GM06990 (cell line): Measurements from ENCODE around the gene STOM.

Experiments
- DNase-seq: peaks from one replicate; pipeline ENCODE4 v3.0.0-alpha.2; 2011; ENCODE audit not compliant: insufficient read length; ENCODE audit errors: extremely low read depth
- H3K27me3 ChIP-seq: replicated peaks from 2 replicates; pipeline ENCODE4 v1.6.0; 2011; ENCODE audit warnings: low read length; ENCODE audit not compliant: control insufficient read depth, insufficient read depth
- H3K36me3 ChIP-seq: 2 replicates; pipeline ENCODE4 v1.5.1; 2011; ENCODE audit warnings: low read length; ENCODE audit not compliant: control insufficient read depth, insufficient read depth
- H3K4me3 ChIP-seq: replicated peaks from 2 replicates; pipeline ENCODE4 v1.5.1; 2011; ENCODE audit warnings: low read depth, mild to moderate bottlenecking, control low read depth, low read length
- TF ChIP-seq, protein P1 (sequence below): IDR thresholded peaks from 2 replicates; pipeline ENCODE4 v1.5.1; 2011; ENCODE audit warnings: low read length, control low read depth, mild to moderate bottlenecking, inconsistent platforms; ENCODE audit not compliant: insufficient read depth, poor library complexity, severe bottlenecking

The STOM gene

DNA sequence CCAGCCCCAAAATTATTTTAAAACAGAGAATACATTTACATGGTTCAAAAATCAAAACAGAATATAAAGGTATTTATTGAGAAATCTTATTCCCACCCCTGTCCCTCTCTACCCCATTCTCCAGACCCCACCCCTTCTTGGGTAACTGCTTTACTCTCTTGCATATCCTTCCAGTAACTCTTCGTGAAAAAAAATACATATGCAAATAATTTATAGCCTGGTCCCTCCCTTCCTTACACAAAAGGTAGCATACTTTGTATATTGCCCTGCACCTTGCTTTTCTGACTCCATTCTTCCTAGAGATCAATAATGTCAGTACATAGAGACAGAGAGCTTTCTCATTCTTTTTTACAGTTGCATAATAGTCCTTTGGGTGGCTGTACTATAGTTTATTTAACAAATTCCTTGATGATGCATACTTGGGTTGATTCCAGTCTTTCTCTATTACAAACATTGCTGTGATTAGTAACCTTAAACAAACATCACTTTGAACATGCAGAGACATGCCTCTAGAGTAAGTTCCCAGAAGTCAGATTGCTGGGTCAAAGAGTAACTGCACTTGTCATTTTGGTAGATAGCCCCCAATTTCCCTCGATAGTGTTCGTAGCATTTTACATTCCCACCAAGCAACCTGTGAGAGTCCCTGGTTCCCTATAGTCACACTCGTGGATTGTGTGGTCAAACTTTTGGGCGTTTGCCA is 47.9 kb downstream of the STOM start:
- TF ChIP-seq, protein P1, sequence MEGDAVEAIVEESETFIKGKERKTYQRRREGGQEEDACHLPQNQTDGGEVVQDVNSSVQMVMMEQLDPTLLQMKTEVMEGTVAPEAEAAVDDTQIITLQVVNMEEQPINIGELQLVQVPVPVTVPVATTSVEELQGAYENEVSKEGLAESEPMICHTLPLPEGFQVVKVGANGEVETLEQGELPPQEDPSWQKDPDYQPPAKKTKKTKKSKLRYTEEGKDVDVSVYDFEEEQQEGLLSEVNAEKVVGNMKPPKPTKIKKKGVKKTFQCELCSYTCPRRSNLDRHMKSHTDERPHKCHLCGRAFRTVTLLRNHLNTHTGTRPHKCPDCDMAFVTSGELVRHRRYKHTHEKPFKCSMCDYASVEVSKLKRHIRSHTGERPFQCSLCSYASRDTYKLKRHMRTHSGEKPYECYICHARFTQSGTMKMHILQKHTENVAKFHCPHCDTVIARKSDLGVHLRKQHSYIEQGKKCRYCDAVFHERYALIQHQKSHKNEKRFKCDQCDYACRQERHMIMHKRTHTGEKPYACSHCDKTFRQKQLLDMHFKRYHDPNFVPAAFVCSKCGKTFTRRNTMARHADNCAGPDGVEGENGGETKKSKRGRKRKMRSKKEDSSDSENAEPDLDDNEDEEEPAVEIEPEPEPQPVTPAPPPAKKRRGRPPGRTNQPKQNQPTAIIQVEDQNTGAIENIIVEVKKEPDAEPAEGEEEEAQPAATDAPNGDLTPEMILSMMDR, result no peak
- H3K27me3 ChIP-seq, result no peaks in the 10 kb centered on the region
- no peak overlapping the region for H3K4me3 ChIP-seq
- no peak for DNase-seq
- H3K36me3 ChIP-seq, result no peaks in the 10 kb centered on the region

DNA sequence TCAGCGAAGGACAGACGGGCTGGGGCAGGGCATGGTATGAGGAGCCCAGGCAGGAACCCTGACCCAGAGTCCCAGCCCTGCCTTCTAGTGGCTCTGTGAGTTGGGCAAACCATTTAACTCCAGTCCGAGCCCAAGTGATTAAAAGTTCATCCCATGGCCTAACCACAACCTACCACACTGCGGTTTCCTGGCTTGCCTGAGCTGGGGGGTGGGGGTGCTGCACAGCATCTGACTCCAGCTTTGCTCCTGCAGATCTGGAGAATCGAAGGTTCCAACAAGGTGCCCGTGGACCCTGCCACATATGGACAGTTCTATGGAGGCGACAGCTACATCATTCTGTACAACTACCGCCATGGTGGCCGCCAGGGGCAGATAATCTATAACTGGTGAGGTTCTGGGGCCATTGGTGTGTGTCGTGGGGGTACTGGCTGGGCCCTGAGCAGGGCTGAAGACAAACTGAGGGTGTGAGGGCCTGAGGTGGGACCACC is 49.0 kb downstream of the STOM start:
- no peak for DNase-seq
- H3K27me3 ChIP-seq, result no peaks in the 10 kb centered on the region
- no peak overlapping the region for H3K4me3 ChIP-seq
- TF ChIP-seq, protein P1, result no peak
- no peaks in the 10 kb centered on the region for H3K36me3 ChIP-seq

DNA sequence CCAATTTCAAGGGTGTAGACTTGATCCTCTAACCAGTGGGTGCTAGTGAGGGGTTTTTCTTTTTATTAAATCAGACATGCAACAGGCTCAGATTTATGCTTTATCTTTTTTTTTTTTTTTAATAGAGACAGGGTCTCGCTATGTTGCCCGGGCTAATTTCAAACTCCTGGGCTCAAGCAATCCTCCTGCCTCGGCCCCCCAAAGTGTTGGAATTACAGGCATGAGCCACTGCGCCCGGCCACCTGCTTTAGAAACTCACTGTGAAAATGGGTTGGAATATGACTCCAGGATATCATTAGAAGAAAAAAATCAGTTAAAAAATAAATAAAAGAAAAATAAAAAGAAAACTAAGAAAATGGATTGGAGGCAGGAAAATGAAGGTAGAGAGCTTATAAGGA is 50.7 kb downstream of the STOM start:
- no peaks in the 10 kb centered on the region for H3K36me3 ChIP-seq

DNA sequence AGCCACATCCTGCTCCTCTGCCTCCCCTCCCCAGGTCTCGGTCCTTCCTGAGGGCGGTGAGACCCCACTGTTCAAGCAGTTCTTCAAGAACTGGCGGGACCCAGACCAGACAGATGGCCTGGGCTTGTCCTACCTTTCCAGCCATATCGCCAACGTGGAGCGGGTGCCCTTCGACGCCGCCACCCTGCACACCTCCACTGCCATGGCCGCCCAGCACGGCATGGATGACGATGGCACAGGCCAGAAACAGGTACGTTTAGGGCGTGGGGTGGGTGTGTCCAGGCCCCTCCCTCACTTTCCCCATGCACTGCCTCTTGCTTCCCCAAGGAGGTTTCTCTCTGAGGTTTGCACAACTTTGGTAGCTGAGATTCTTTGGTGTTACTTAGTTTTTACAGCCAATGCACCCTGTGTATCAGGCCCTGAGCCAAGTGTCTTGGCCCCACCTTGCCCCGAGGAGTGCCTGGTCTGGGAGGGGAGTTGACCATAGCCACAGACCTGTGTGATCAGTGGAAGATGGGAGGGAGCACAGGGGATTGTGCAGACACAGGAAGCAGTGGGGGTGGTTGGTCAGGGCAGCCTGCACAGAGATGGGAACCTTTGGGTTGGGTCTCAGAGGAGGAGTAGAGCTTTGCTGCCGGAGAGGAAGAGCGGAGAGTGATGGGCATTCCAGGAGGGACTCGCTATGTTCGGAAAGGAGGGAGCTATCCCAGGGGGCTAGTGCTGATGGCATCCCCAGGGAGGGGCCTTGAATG is 51.2 kb downstream of the STOM start:
- no peak for DNase-seq
- Histone ChIP-seq H3K36me3 (no peaks in the 10 kb centered on the region), H3K27me3 (no peaks in the 10 kb centered on the region), H3K4me3 (no peak overlapping the region)
- TF ChIP-seq, protein P1, result no peak

More for the DNA sequence above, 50.7 kb downstream of the STOM start:
- no peaks in the 10 kb centered on the region for H3K27me3 ChIP-seq
- TF ChIP-seq, protein P1, result no peak
- H3K4me3 ChIP-seq, result no peak overlapping the region
- no peak for DNase-seq

DNA sequence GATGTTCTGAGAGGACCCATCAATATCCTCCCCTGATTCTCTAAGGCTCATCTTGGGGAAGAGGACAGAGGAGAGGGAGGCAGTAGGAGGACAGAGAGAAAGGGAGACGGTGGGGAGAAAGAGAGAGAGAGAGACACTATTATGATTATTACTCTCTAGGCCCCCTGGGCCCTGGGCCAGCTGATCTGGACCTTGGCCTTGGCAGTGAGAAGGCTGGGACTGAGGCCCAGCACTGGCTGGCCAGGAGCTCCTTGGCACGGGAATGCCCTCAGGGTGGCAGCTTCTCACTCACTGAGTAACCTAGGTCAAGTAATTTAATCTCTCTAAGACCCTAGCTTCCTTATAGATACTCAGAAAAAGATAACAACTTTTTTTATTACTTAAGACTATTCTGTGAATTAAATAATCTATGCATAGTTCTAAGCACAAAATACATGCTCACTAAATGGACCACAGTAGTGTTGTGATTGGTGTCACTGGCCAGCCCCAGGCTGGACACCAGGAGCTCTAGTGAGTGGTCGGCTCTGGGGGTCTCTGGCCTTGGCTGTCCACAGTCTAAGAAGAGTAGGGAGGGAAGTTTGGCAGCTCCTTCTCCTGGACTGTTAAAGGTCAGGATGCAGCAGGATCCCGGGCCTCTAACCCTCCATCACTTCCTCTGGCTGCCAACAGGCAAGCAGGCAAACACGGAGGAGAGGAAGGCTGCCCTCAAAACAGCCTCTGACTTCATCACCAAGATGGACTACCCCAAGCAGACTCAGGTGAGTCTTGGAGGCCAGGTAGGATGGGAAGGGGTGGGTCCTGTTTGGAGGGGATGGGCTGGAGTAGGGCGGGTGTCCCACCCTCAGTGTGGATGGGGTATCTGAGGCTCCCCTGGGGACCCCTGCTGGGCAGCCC is 52.1 kb downstream of the STOM start:
- TF ChIP-seq, protein P1, result no peak
- Histone ChIP-seq H3K27me3 (no peaks in the 10 kb centered on the region), H3K36me3 (no peaks in the 10 kb centered on the region), H3K4me3 (no peak overlapping the region)
- DNase-seq, result no peak
